Occipital lobe (tissue), 2 donors: ENCODE measurements around the gene STAC3. TPM values are rescaled to one million over a fixed set of nuclear protein-coding genes. Genes with fewer than 3 reads are reported as not detected.

Source experiments
- DNase-seq: peaks from one replicate; lab custom pipeline; 2025; lab: John Stamatoyannopoulos, UW
- total RNA-seq: library from RNA; depleted of rRNA; stranded (reverse); fragments of >200 nt; gene quantifications from one replicate; pipeline ENCODE4 v1.2.3, GENCODE V29; 2014

The STAC3 gene
- total RNA-seq, 1 donor from 2014 or later: 0.94 TPM

- DNase-seq: no peak
Measured at GRCh38 chr12:57236201-57236924, 14.6 kb downstream of the STAC3 start.

GRCh38 chr12:57235728-57236131 is 15.3 kb downstream of the STAC3 start:
- DNase-seq: no peak

GRCh38 chr12:57235017-57235727 is 15.8 kb downstream of the STAC3 start:
- DNase-seq: no peak

- no peak for DNase-seq
Measured at GRCh38 chr12:57234571-57235016, 16.4 kb downstream of the STAC3 start.

GRCh38 chr12:57234233-57234570 is 16.8 kb downstream of the STAC3 start:
- no peak for DNase-seq

- DNase-seq: no peak
Measured at GRCh38 chr12:57233357-57234232, 17.4 kb downstream of the STAC3 start.

- no peak for DNase-seq
Measured at GRCh38 chr12:57232156-57232756, 18.7 kb downstream of the STAC3 start.

- DNase-seq: no peak
Measured at GRCh38 chr12:57231276-57232021, 19.5 kb downstream of the STAC3 start.

- no peak for DNase-seq
Measured at GRCh38 chr12:57230381-57231155, 20.4 kb downstream of the STAC3 start.

GRCh38 chr12:57229634-57230380 is 21.2 kb downstream of the STAC3 start, which contains the start of gene SHMT2:
SHMT2 (plus strand) TSS chr12:57229711; CDS start chr12:57229779, 68 bp downstream.
- peak; percentile 87 for DNase-seq

- DNase-seq: no peak
Measured at GRCh38 chr12:57229046-57229633, 21.8 kb downstream of the STAC3 start.

GRCh38 chr12:57227315-57228115 is 23.5 kb downstream of the STAC3 start:
- no peak for DNase-seq

- no peak for DNase-seq
Measured at GRCh38 chr12:57226588-57227314, 24.2 kb downstream of the STAC3 start.

GRCh38 chr12:57225680-57226210 is 25.2 kb downstream of the STAC3 start:
- DNase-seq: no peak

- no peak for DNase-seq
Measured at GRCh38 chr12:57224973-57225679, 25.9 kb downstream of the STAC3 start.

- DNase-seq: no peak
Measured at GRCh38 chr12:57224278-57224972, 26.6 kb downstream of the STAC3 start.
